ENCODE data around the gene GRIA4.

DNA sequence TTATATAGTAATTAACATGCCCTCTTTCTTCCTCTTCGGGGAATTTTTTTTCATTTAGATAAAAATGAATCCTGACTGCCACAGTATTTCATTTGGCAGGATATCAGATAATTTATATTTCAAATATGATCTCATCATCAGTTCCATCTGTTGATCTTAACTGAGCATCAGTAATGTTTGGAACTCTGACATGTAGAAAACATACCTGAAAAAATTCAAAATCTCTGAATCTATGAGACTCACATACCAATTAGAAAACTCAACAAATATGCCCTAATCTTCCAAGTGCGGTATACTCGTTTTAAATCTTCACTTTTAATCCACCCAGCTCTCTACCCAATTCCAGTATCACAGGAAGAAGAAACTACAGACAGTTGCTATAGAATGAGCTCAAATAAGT is 250.2 kb downstream of the GRIA4 start:
- TF ChIP-seq, protein P1, sequence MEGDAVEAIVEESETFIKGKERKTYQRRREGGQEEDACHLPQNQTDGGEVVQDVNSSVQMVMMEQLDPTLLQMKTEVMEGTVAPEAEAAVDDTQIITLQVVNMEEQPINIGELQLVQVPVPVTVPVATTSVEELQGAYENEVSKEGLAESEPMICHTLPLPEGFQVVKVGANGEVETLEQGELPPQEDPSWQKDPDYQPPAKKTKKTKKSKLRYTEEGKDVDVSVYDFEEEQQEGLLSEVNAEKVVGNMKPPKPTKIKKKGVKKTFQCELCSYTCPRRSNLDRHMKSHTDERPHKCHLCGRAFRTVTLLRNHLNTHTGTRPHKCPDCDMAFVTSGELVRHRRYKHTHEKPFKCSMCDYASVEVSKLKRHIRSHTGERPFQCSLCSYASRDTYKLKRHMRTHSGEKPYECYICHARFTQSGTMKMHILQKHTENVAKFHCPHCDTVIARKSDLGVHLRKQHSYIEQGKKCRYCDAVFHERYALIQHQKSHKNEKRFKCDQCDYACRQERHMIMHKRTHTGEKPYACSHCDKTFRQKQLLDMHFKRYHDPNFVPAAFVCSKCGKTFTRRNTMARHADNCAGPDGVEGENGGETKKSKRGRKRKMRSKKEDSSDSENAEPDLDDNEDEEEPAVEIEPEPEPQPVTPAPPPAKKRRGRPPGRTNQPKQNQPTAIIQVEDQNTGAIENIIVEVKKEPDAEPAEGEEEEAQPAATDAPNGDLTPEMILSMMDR (IDR thresholded peaks at IDR 0.05) = no peak
- no peak for TF ChIP-seq POLR2A (IDR thresholded peaks at IDR 0.05)

Measured in sigmoid colon (tissue), 3 donors.